ENCODE results near the gene GAD1.

The GAD1 gene

GRCh38 chr2:170896622-170897021, 79.9 kb downstream of the GAD1 start:
- Histone ChIP-seq H3K4me3 (ENCODE audit: extremely low read depth, insufficient read depth, low read length, poor library complexity, severe bottlenecking) (no peak overlapping the region), H3K9me3 (ENCODE audit: control insufficient read depth, low read length) (no peaks in the 10 kb centered on the region), H3K27ac (ENCODE audit: low read depth, low read length, severe bottlenecking) (no peak overlapping the region), H3K4me1 (ENCODE audit: control insufficient read depth, insufficient read depth, low read length, poor library complexity, severe bottlenecking) (no peaks in the 10 kb centered on the region), H3K36me3 (ENCODE audit: control insufficient read depth, insufficient read depth, low read length) (no peaks in the 10 kb centered on the region)
- 67 to 100% methylated on average over 1 of the region's 4 CpGs for WGBS, 2 experiments (ENCODE audit: insufficient coverage in 2 of 2)

GRCh38 chr2:170897108-170897507, 80.4 kb downstream of the GAD1 start:
- H3K9me3 ChIP-seq (ENCODE audit: control insufficient read depth, low read length), result no peaks in the 10 kb centered on the region
- no peaks in the 10 kb centered on the region for H3K4me1 ChIP-seq (ENCODE audit: control insufficient read depth, insufficient read depth, low read length, poor library complexity, severe bottlenecking)
- WGBS, 2 experiments (ENCODE audit: insufficient coverage in 2 of 2), result 86 to 100% methylated on average over 1 to 3 of the region's 6 CpGs
- H3K36me3 ChIP-seq (ENCODE audit: control insufficient read depth, insufficient read depth, low read length), result no peaks in the 10 kb centered on the region
- H3K4me3 ChIP-seq (ENCODE audit: extremely low read depth, insufficient read depth, low read length, poor library complexity, severe bottlenecking), result no peak overlapping the region
- H3K27ac ChIP-seq (ENCODE audit: low read depth, low read length, severe bottlenecking), result no peak overlapping the region

GRCh38 chr2:170905864-170906263, 89.2 kb downstream of the GAD1 start:
- no peaks in the 10 kb centered on the region for H3K9me3 ChIP-seq (ENCODE audit: control insufficient read depth, low read length)
- WGBS, 2 experiments (ENCODE audit: insufficient coverage in 2 of 2), result 63 to 83% methylated on average over 4 of the region's 5 CpGs
- no peak overlapping the region for H3K27ac ChIP-seq (ENCODE audit: low read depth, low read length, severe bottlenecking)
- H3K4me3 ChIP-seq (ENCODE audit: extremely low read depth, insufficient read depth, low read length, poor library complexity, severe bottlenecking), result no peak overlapping the region
- no peaks in the 10 kb centered on the region for H3K4me1 ChIP-seq (ENCODE audit: control insufficient read depth, insufficient read depth, low read length, poor library complexity, severe bottlenecking)
- H3K36me3 ChIP-seq (ENCODE audit: control insufficient read depth, insufficient read depth, low read length), result no peaks in the 10 kb centered on the region

Measured in mesodermal cell (in vitro differentiated cells).